ENCODE results near the gene VEGFA. TPM values are rescaled to one million over a fixed set of nuclear protein-coding genes. Genes with fewer than 3 reads are reported as not detected.
"Not testable (repeated sequence)": the region's sequence is repeated elsewhere in the genome, so short reads cannot be mapped to it uniquely, and the experiment has no call there.

The VEGFA gene
- polyA plus RNA-seq, 1 experiment = 189 TPM

- Histone ChIP-seq H3K27me3 (ENCODE audit: control insufficient read depth, insufficient read depth, low read length) (peaks cover 4% of the 10 kb centered on the region), H3K27ac (ENCODE audit: low read depth, low read length) (peak overlapping the region; percentile 11), H3K4me3 (ENCODE audit: low read depth, low read length) (no peak overlapping the region), H3K9me3 (ENCODE audit: control insufficient read depth, insufficient read depth, low read length) (no peaks in the 10 kb centered on the region)
- POLR2A ChIA-PET = no interaction called here
- CTCF ChIA-PET = no interaction called here
- no peak for TF ChIP-seq CTCF (IDR thresholded peaks at IDR 0.05; ENCODE audit: low read depth, low read length)
- DNase-seq (ENCODE audit: low read depth, low spot score) = no peak
Measured at GRCh38 chr6:43812850-43813578, 43.0 kb downstream of the VEGFA start.

- CTCF ChIA-PET = interaction anchor here (1.4 kb wide), 1 partner anchor 265 kb away, joined by 3 read pairs; no protein-coding TSS in a partner anchor
- Histone ChIP-seq H3K27me3 (ENCODE audit: control insufficient read depth, insufficient read depth, low read length) (peaks cover 4% of the 10 kb centered on the region), H3K4me3 (ENCODE audit: low read depth, low read length) (no peak overlapping the region), H3K27ac (ENCODE audit: low read depth, low read length) (no peak overlapping the region), H3K9me3 (ENCODE audit: control insufficient read depth, insufficient read depth, low read length) (no peaks in the 10 kb centered on the region)
- DNase-seq (ENCODE audit: low read depth, low spot score) = no peak
- TF ChIP-seq CTCF (IDR thresholded peaks at IDR 0.05; ENCODE audit: low read depth, low read length) = no peak
- POLR2A ChIA-PET = no interaction called here
Measured at GRCh38 chr6:43814111-43814510, 44.1 kb downstream of the VEGFA start.

- POLR2A ChIA-PET = no interaction called here
- CTCF ChIA-PET = interaction anchor here (1.4 kb wide), 1 partner anchor 264 kb away, joined by 3 read pairs; no protein-coding TSS in a partner anchor
- TF ChIP-seq CTCF (IDR thresholded peaks at IDR 0.05; ENCODE audit: low read depth, low read length) = no peak
- Histone ChIP-seq H3K27me3 (ENCODE audit: control insufficient read depth, insufficient read depth, low read length) (peaks cover 4% of the 10 kb centered on the region), H3K4me3 (ENCODE audit: low read depth, low read length) (no peak overlapping the region), H3K9me3 (ENCODE audit: control insufficient read depth, insufficient read depth, low read length) (no peaks in the 10 kb centered on the region), H3K27ac (ENCODE audit: low read depth, low read length) (no peak overlapping the region)
- DNase-seq (ENCODE audit: low read depth, low spot score) = no peak
Measured at GRCh38 chr6:43814865-43815264, 44.9 kb downstream of the VEGFA start.

GRCh38 chr6:43817192-43817591 lies 47.2 kb downstream of the VEGFA start:
- Histone ChIP-seq H3K9me3 (ENCODE audit: control insufficient read depth, insufficient read depth, low read length) (no peaks in the 10 kb centered on the region), H3K4me3 (ENCODE audit: low read depth, low read length) (no peak overlapping the region), H3K27me3 (ENCODE audit: control insufficient read depth, insufficient read depth, low read length) (peaks cover 4% of the 10 kb centered on the region), H3K27ac (ENCODE audit: low read depth, low read length) (no peak overlapping the region)
- POLR2A ChIA-PET = interaction anchor here (1.1 to 1.8 kb wide), 2 partner anchors 10 to 47 kb away, joined by 4 to 5 read pairs; partner anchors contain the start of gene VEGFA
- CTCF ChIA-PET = interaction anchor here (0.6 to 2.2 kb wide), 5 partner anchors 29 to 228 kb away, joined by 3 to 8 read pairs (median 4); partner anchors contain the start of gene VEGFA
- TF ChIP-seq CTCF (IDR thresholded peaks at IDR 0.05; ENCODE audit: low read depth, low read length) = peak; percentile 41
- DNase-seq (ENCODE audit: low read depth, low spot score) = no peak

GRCh38 chr6:43818973-43819372 lies 49.0 kb downstream of the VEGFA start:
- H3K27me3 ChIP-seq (ENCODE audit: control insufficient read depth, insufficient read depth, low read length); H3K4me3 ChIP-seq (ENCODE audit: low read depth, low read length); H3K27ac ChIP-seq (ENCODE audit: low read depth, low read length); DNase-seq (ENCODE audit: low read depth, low spot score); POLR2A ChIA-PET; H3K9me3 ChIP-seq (ENCODE audit: control insufficient read depth, insufficient read depth, low read length): not testable (repeated sequence)
- CTCF ChIA-PET = interaction anchor here (1.4 kb wide), 1 partner anchor 45 kb away, joined by 4 read pairs; no protein-coding TSS in a partner anchor

Measured in AG04450 (cell line).